GM19193 (cell line): ENCODE results near the gene RNF2.

Experiments
- POLR2A ChIP-seq: IDR thresholded peaks from 4 replicates; pipeline ENCODE4 v1.6.1; 2011; ENCODE audit not compliant: insufficient read depth, insufficient read length; ENCODE audit errors: extremely low read depth

The RNF2 gene

GRCh38 chr1:185044387-185044786, 971 bp upstream of the RNF2 start:
- no peak for TF ChIP-seq POLR2A

GRCh38 chr1:185045814-185046492, 595 bp downstream of the RNF2 start:
- TF ChIP-seq POLR2A: no peak

- no peak for TF ChIP-seq POLR2A
These were observed 1.3 kb downstream of the RNF2 start for GRCh38 chr1:185046668-185047067.

- TF ChIP-seq POLR2A: no peak
These were observed 4.3 kb downstream of the RNF2 start for GRCh38 chr1:185049670-185050069.

- no peak for TF ChIP-seq POLR2A
These were observed 5.6 kb downstream of the RNF2 start for GRCh38 chr1:185050823-185051451.

- no peak for TF ChIP-seq POLR2A
These were observed 7.8 kb downstream of the RNF2 start for GRCh38 chr1:185053204-185053603.

- TF ChIP-seq POLR2A: no peak
These were observed 9.2 kb downstream of the RNF2 start for GRCh38 chr1:185054365-185055060.

- no peak for TF ChIP-seq POLR2A
These were observed 12.8 kb downstream of the RNF2 start for GRCh38 chr1:185058110-185058509.

GRCh38 chr1:185058876-185059275, 13.5 kb downstream of the RNF2 start:
- TF ChIP-seq POLR2A: no peak

GRCh38 chr1:185059950-185060571, 14.7 kb downstream of the RNF2 start:
- no peak for TF ChIP-seq POLR2A

GRCh38 chr1:185062710-185063370, 17.5 kb downstream of the RNF2 start:
- TF ChIP-seq POLR2A: no peak

GRCh38 chr1:185063719-185064118, 18.4 kb downstream of the RNF2 start:
- TF ChIP-seq POLR2A: no peak

- TF ChIP-seq POLR2A: no peak
These were observed 20.8 kb downstream of the RNF2 start for GRCh38 chr1:185066181-185066580.

- no peak for TF ChIP-seq POLR2A
These were observed 23.0 kb downstream of the RNF2 start for GRCh38 chr1:185068341-185068740.

GRCh38 chr1:185069202-185069772, 23.9 kb downstream of the RNF2 start:
- no peak for TF ChIP-seq POLR2A
